H9 (cell line): ENCODE measurements around the gene ANK3. TPM values are rescaled to one million over a fixed set of nuclear protein-coding genes. Genes with fewer than 3 reads are reported as not detected.

ENCODE experiments used
- DNase-seq: peaks from one replicate; pipeline ENCODE4 v3.0.0-alpha.2; 2017
- H2AFZ ChIP-seq: one replicate; pipeline ENCODE4 v1.6.1; 2013; ENCODE audit warnings: mild to moderate bottlenecking, low read length, control low read depth, moderate library complexity
- H2AK5ac ChIP-seq: 2 replicates; pipeline ENCODE4 v1.6.1; 2013; ENCODE audit warnings: low read length, control low read depth, mixed read lengths; ENCODE audit not compliant: insufficient read length
- H2BK120ac ChIP-seq: one replicate; pipeline ENCODE4 v1.6.1; 2013; ENCODE audit warnings: low read depth, mild to moderate bottlenecking, low read length, control low read depth, inconsistent platforms; ENCODE audit not compliant: poor library complexity, severe bottlenecking
- H2BK12ac ChIP-seq: 2 replicates; pipeline ENCODE4 v1.6.1; 2013; ENCODE audit warnings: low read length, control low read depth, mixed read lengths, low read depth; ENCODE audit not compliant: insufficient read length
- H2BK15ac ChIP-seq: 2 replicates; pipeline ENCODE4 v1.6.1; 2013; ENCODE audit warnings: low read depth, low read length, control low read depth
- H2BK20ac ChIP-seq: one replicate; pipeline ENCODE4 v1.6.1; 2013; ENCODE audit warnings: low read depth, mild to moderate bottlenecking, low read length, control low read depth, inconsistent platforms; ENCODE audit not compliant: poor library complexity, severe bottlenecking
- H2BK5ac ChIP-seq: 2 replicates; pipeline ENCODE4 v1.6.1; 2013; ENCODE audit warnings: low read length, control low read depth, mixed read lengths; ENCODE audit not compliant: insufficient read length
- H3K14ac ChIP-seq: 2 replicates; pipeline ENCODE4 v1.6.1; 2013; ENCODE audit warnings: low read length, control low read depth; ENCODE audit not compliant: insufficient read depth
- H3K18ac ChIP-seq: 2 replicates; pipeline ENCODE4 v1.6.1; 2013; ENCODE audit warnings: low read depth, mild to moderate bottlenecking, mixed read lengths, low read length, control low read depth; ENCODE audit not compliant: insufficient read length
- H3K23ac ChIP-seq: 2 replicates; pipeline ENCODE4 v1.6.1; 2013; ENCODE audit warnings: low read length, control low read depth, mixed read lengths, low read depth; ENCODE audit not compliant: insufficient read length
- H3K23me2 ChIP-seq: 2 replicates; pipeline ENCODE4 v1.6.1; 2013; ENCODE audit warnings: low read depth, mild to moderate bottlenecking, mixed read lengths, low read length, control low read depth; ENCODE audit not compliant: insufficient read length, poor library complexity, severe bottlenecking
- H3K27ac ChIP-seq: 2 replicates; pipeline ENCODE4 v1.5.1; 2013; ENCODE audit warnings: low read length, control low read depth, mixed read lengths, low read depth; ENCODE audit not compliant: insufficient read length
- H3K27me3 ChIP-seq: 2 replicates; pipeline ENCODE4 v1.6.1; 2013; ENCODE audit warnings: low read length, control low read depth, inconsistent platforms; ENCODE audit not compliant: insufficient read depth
- H3K4ac ChIP-seq: 2 replicates; pipeline ENCODE4 v1.6.1; 2013; ENCODE audit warnings: low read depth, mild to moderate bottlenecking, control low read depth, inconsistent platforms, low read length, moderate library complexity
- H3K4me1 ChIP-seq: 2 replicates; pipeline ENCODE4 v1.6.1; 2013; ENCODE audit warnings: low read length, control low read depth, inconsistent platforms; ENCODE audit not compliant: insufficient read depth
- H3K4me2 ChIP-seq: 2 replicates; pipeline ENCODE4 v1.6.1; 2013; ENCODE audit warnings: low read length, control low read depth, mixed read lengths; ENCODE audit not compliant: insufficient read length, insufficient read depth
- H3K56ac ChIP-seq: 2 replicates; pipeline ENCODE4 v1.6.1; 2013; ENCODE audit warnings: low read depth, mild to moderate bottlenecking, mixed read lengths, low read length, control low read depth; ENCODE audit not compliant: insufficient read length
- H3K79me1 ChIP-seq: 2 replicates; pipeline ENCODE4 v1.6.1; 2013; ENCODE audit warnings: low read depth, mild to moderate bottlenecking, moderate library complexity, low read length, control low read depth, inconsistent platforms; ENCODE audit not compliant: insufficient read depth, poor library complexity, severe bottlenecking
- H3K79me2 ChIP-seq: 2 replicates; pipeline ENCODE4 v1.6.1; 2013; ENCODE audit warnings: low read length, control low read depth, inconsistent platforms; ENCODE audit not compliant: insufficient read depth
- H3K9ac ChIP-seq: 2 replicates; pipeline ENCODE4 v1.6.1; 2013; ENCODE audit warnings: low read length, control low read depth, mixed read lengths; ENCODE audit not compliant: insufficient read length; ENCODE audit errors: extremely low read depth
- H3K9me3 ChIP-seq: one replicate; pipeline ENCODE4 v1.6.1; 2013; ENCODE audit warnings: low read depth, low read length, inconsistent platforms; ENCODE audit not compliant: control insufficient read depth
- H3T11ph ChIP-seq: one replicate; pipeline ENCODE4 v1.6.1; 2013; ENCODE audit warnings: mild to moderate bottlenecking, low read length, control low read depth, inconsistent platforms
- H4K20me1 ChIP-seq: one replicate; pipeline ENCODE4 v1.6.1; 2013; ENCODE audit not compliant: control insufficient read depth, insufficient read length, insufficient read depth
- H4K5ac ChIP-seq: 2 replicates; pipeline ENCODE4 v1.6.1; 2013; ENCODE audit warnings: low read depth, mild to moderate bottlenecking, mixed read lengths, low read length, control low read depth; ENCODE audit not compliant: insufficient read length
- H4K8ac ChIP-seq: replicated peaks from 2 replicates; pipeline ENCODE4 v1.6.1; 2013; ENCODE audit warnings: low read length, control low read depth, mixed read lengths, low read depth; ENCODE audit not compliant: insufficient read length
- H4K91ac ChIP-seq: 2 replicates; pipeline ENCODE4 v1.6.1; 2013; ENCODE audit warnings: low read depth, mild to moderate bottlenecking, moderate library complexity, mixed read lengths, low read length, control low read depth; ENCODE audit not compliant: insufficient read length
- H3K27ac Mint-ChIP-seq, 3 experiments: 2 replicates in 2 of 3; 3 replicates in 1 of 3; pipeline ENCODE4 v1.8.0; 2020 to 2021; ENCODE audit warnings: mixed read lengths in 3 of 3, mild to moderate bottlenecking in 1 of 3, moderate library complexity in 1 of 3
- H3K27me3 Mint-ChIP-seq: 2 replicates; pipeline ENCODE4 v1.8.0; 2021; ENCODE audit warnings: low read depth, mild to moderate bottlenecking, moderate library complexity, mixed read lengths
- H3K36me3 Mint-ChIP-seq, 3 experiments: 2 replicates in 2 of 3; 3 replicates in 1 of 3; pipeline ENCODE4 v1.8.0; 2020 to 2021; ENCODE audit warnings: low read depth in 3 of 3, mixed read lengths in 3 of 3; ENCODE audit not compliant: insufficient read depth in 1 of 3
- H3K4me1 Mint-ChIP-seq, 2 experiments: 2 replicates each; pipeline ENCODE4 v1.8.0; 2020; ENCODE audit warnings: mixed read lengths in 2 of 2
- H3K4me3 Mint-ChIP-seq, 2 experiments: 2 replicates in 1 of 2; 3 replicates in 1 of 2; pipeline ENCODE4 v1.8.0; 2020 to 2021; ENCODE audit warnings: mild to moderate bottlenecking in 2 of 2, mixed read lengths in 2 of 2, moderate library complexity in 1 of 2
- H3K9me3 Mint-ChIP-seq, 2 experiments: 2 replicates in 1 of 2; 3 replicates in 1 of 2; pipeline ENCODE4 v1.8.0; 2020; ENCODE audit warnings: mild to moderate bottlenecking in 2 of 2, mixed read lengths in 2 of 2, moderate library complexity in 1 of 2
- WGBS: extraction: QIAGEN DNeasy Blood & Tissue Kit; methylation state at CpG from one replicate; pipeline ENCODE4 v1.1.7; 2013; ENCODE audit warnings: missing lambda C conversion rate, low lambda C conversion rate, mixed read lengths; ENCODE audit not compliant: insufficient read length; ENCODE audit errors: extremely low coverage; 5-methylcytosine and 5-hydroxymethylcytosine counted together
- total RNA-seq: library from RNA; stranded (reverse); gene quantifications from 2 replicates; pipeline ENCODE4 v1.2.1, GENCODE V29; 2021
- TF ChIP-seq, protein P1 (sequence below): fragments of 200-600 bp; sonication (generic); conservative IDR thresholded peaks from 3 replicates; pipeline ENCODE4 v1.8.0; 2021; ENCODE audit warnings: antibody characterized with exemption, mild to moderate bottlenecking

The ANK3 gene
- total RNA-seq, 1 experiment from 2014 or later = 59.6 TPM

DNA sequence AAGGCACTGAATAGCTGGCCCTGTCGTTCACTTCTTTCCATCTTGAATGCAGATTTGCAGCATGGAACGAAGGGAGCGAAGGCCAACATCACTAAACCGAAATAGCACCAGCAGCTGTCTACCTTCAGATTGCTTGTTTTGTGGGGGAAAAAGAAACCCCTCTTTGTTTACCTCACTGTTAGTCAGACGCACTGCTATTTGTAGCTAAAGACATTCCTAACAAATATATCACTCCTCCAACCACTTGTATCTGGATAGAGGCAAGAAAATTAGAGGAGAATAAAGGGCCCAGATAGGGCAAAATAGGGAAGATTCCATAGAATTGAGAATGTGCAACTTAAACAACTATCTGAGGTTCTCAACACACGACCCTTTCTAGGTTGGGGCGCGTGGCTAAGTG, 26.5 kb downstream of the ANK3 start:
- WGBS = no CpG with 5 or more reads among the region's 8 CpGs
- no peaks in the 10 kb centered on the region for H3K9me3 Mint-ChIP-seq
- no peaks in the 10 kb centered on the region for H3K36me3 Mint-ChIP-seq
- Histone ChIP-seq H2BK15ac (no peak overlapping the region), H3K14ac (no peak overlapping the region), H3K4me2 (no peak overlapping the region), H3K79me1 (no peaks in the 10 kb centered on the region), H3K56ac (no peak overlapping the region), H2BK5ac (no peak overlapping the region), H3K23me2 (no peaks in the 10 kb centered on the region), H3T11ph (no peak overlapping the region), H3K4me1 (peaks cover 2% of the 10 kb centered on the region; the same call in 1 of the 2 replicates), H2AFZ (no peak overlapping the region), H4K20me1 (no peaks in the 10 kb centered on the region), H3K4ac (no peak overlapping the region), H2AK5ac (no peak overlapping the region), H3K27me3 (no peaks in the 10 kb centered on the region), H3K9me3 (no peaks in the 10 kb centered on the region), H4K8ac (no peak overlapping the region), H2BK120ac (no peak overlapping the region), H4K5ac (no peak overlapping the region), H2BK12ac (no peak overlapping the region), H3K9ac (no peak overlapping the region), H3K18ac (no peak overlapping the region), H3K27ac (no peak overlapping the region), H2BK20ac (no peak overlapping the region), H3K79me2 (no peaks in the 10 kb centered on the region), H3K23ac (no peak overlapping the region), H4K91ac (no peak overlapping the region)
- no peak overlapping the region for H3K4me3 Mint-ChIP-seq
- DNase-seq = no peak
- H3K27ac Mint-ChIP-seq = no peak overlapping the region
- TF ChIP-seq, protein P1, sequence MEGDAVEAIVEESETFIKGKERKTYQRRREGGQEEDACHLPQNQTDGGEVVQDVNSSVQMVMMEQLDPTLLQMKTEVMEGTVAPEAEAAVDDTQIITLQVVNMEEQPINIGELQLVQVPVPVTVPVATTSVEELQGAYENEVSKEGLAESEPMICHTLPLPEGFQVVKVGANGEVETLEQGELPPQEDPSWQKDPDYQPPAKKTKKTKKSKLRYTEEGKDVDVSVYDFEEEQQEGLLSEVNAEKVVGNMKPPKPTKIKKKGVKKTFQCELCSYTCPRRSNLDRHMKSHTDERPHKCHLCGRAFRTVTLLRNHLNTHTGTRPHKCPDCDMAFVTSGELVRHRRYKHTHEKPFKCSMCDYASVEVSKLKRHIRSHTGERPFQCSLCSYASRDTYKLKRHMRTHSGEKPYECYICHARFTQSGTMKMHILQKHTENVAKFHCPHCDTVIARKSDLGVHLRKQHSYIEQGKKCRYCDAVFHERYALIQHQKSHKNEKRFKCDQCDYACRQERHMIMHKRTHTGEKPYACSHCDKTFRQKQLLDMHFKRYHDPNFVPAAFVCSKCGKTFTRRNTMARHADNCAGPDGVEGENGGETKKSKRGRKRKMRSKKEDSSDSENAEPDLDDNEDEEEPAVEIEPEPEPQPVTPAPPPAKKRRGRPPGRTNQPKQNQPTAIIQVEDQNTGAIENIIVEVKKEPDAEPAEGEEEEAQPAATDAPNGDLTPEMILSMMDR = no peak
- no peaks in the 10 kb centered on the region for H3K27me3 Mint-ChIP-seq
- H3K4me1 Mint-ChIP-seq = peaks cover 14 to 16% of the 10 kb centered on the region in 2 experiments
